HepG2 (cell line): ENCODE measurements around the gene HYAL1. TPM values are rescaled to one million over a fixed set of nuclear protein-coding genes. Genes with fewer than 3 reads are reported as not detected.

ENCODE experiments used
- ARNT ChIP-seq: fragments of 450-650 bp; IDR thresholded peaks from 2 replicates; pipeline ENCODE4 v1.6.1; 2017
- CCAR2 ChIP-seq: fragments of 200-400 bp; formaldehyde crosslinking; optimal IDR thresholded peaks from 2 replicates; pipeline ENCODE3; 2018; ENCODE audit warnings: low read depth, mild to moderate bottlenecking, low read length, moderate library complexity
- NFIB ChIP-seq: sonication (generic); formaldehyde crosslinking; IDR thresholded peaks from 2 replicates; pipeline ENCODE4 v1.9.0; 2021; ENCODE audit warnings: missing genetic modification reagents, mild to moderate bottlenecking, borderline replicate concordance
- NONO ChIP-seq, 2 experiments: fragments of 450-650 bp in 1 of 2; sonication (generic) in 1 of 2; formaldehyde crosslinking in 1 of 2; IDR thresholded peaks in 1 of 2; conservative IDR thresholded peaks in 1 of 2; 2 replicates each; pipeline versions ENCODE4 v1.6.1 to v1.8.0; 2017 to 2022; ENCODE audit warnings: mild to moderate bottlenecking in 1 of 2, missing genetic modification reagents in 1 of 2, moderate library complexity in 1 of 2
- TAF15 ChIP-seq: fragments of 200-400 bp; formaldehyde crosslinking; IDR thresholded peaks from one replicate; pipeline ENCODE4 v1.6.1; 2018; ENCODE audit warnings: mild to moderate bottlenecking, low read depth, low read length; ENCODE audit not compliant: poor library complexity, severe bottlenecking
- ZHX1 ChIP-seq: sonication (generic); formaldehyde crosslinking; IDR thresholded peaks from 2 replicates; pipeline ENCODE4 v1.8.1; 2022; ENCODE audit warnings: low read depth, mild to moderate bottlenecking, missing genetic modification reagents
- ZNF558 ChIP-seq: sonication (generic); formaldehyde crosslinking; IDR thresholded peaks from 2 replicates; pipeline ENCODE4 v1.9.0; 2022; ENCODE audit warnings: mild to moderate bottlenecking, missing genetic modification reagents, borderline replicate concordance
- ZNF609 ChIP-seq: sonication (generic); formaldehyde crosslinking; IDR thresholded peaks from 2 replicates; pipeline ENCODE4 v1.4.0; 2020; ENCODE audit warnings: mild to moderate bottlenecking, missing genetic modification reagents, borderline replicate concordance
- polyA plus RNA-seq, 8 experiments: library from polyadenylated mRNA; depleted of rRNA in 3 of 8; stranded (reverse) in 7 of 8; unstranded in 1 of 8; fragments of >200 nt; fragmentation: Illumina TruSeq in 4 of 8; extraction: Trizol in 4 of 8; gene quantifications; 2 replicates each; pipeline versions ENCODE4 v1.2.1 to v1.2.3, GENCODE V29; 2011 to 2016; ENCODE audit warnings: low read depth in 4 of 8, missing spikeins in 1 of 8, mixed read lengths in 1 of 8; ENCODE audit not compliant: insufficient read depth in 1 of 8
- total RNA-seq, 5 experiments: library from RNA; depleted of rRNA; stranded (reverse); fragments of >200 nt; fragmentation: Illumina TruSeq; extraction: Trizol; gene quantifications; 2 replicates each; pipeline ENCODE4 v1.2.3, GENCODE V29; 2016; ENCODE audit warnings: low read depth in 1 of 5
- TF ChIP-seq, protein P1 (sequence below): IDR thresholded peaks from 2 replicates; pipeline ENCODE4 v1.6.1; 2016; ENCODE audit warnings: missing compliant biosample characterization, missing genetic modification reagents, borderline replicate concordance
- TF ChIP-seq, protein P2 (sequence below), 2 experiments: sonication (generic) in 1 of 2; formaldehyde crosslinking in 1 of 2; IDR thresholded peaks; 2 replicates each; pipeline versions ENCODE4 v1.6.1 to v1.9.0; 2014 to 2022; ENCODE audit warnings: antibody characterized with exemption in 1 of 2, borderline replicate concordance in 1 of 2, inconsistent platforms in 1 of 2, low read depth in 1 of 2, missing genetic modification reagents in 1 of 2
- TF ChIP-seq, protein P3 (sequence below): sonication (generic); formaldehyde crosslinking; IDR thresholded peaks from 2 replicates; pipeline ENCODE4 v1.8.1; 2023; ENCODE audit warnings: mild to moderate bottlenecking, inconsistent platforms, moderate library complexity, missing genetic modification reagents, borderline replicate concordance

Gene HYAL1
- total and polyA plus RNA-seq, 2 of the 13 experiments (the other 11 are each of a cell fraction or from before 2014, with no cell fraction given): 76.5 to 193 TPM

DNA sequence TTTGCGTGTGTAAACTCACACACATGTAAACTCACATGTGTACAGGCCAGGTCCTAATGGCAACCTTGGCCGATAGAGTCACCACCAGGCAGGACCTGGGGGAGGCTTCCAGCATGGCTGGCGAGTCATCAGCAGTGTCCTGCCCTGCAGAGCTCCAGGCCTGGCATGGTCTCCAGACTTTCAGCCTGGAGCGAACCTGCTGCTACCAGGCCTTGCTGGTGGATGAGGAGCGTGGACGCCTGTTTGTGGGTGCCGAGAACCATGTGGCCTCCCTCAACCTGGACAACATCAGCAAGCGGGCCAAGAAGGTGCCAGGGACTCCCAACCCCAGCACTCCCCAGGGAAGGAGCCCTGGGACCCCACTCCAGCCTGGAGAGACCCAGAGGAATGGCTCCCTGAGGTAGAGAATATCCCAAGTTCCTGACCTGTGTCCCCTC, 33.4 kb downstream of the HYAL1 start (continued):
- TF ChIP-seq, protein P1, sequence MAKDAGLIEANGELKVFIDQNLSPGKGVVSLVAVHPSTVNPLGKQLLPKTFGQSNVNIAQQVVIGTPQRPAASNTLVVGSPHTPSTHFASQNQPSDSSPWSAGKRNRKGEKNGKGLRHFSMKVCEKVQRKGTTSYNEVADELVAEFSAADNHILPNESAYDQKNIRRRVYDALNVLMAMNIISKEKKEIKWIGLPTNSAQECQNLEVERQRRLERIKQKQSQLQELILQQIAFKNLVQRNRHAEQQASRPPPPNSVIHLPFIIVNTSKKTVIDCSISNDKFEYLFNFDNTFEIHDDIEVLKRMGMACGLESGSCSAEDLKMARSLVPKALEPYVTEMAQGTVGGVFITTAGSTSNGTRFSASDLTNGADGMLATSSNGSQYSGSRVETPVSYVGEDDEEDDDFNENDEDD: 0 out of 2 replicates have a peak, but pooled peaks have one; percentile 4
- no peak for TF ChIP-seq ZNF609 (CRISPR knock-in tag)
- TF ChIP-seq ZNF558: peak; percentile 61; the same call in 1 of the 2 replicates
- TF ChIP-seq, protein P2, sequence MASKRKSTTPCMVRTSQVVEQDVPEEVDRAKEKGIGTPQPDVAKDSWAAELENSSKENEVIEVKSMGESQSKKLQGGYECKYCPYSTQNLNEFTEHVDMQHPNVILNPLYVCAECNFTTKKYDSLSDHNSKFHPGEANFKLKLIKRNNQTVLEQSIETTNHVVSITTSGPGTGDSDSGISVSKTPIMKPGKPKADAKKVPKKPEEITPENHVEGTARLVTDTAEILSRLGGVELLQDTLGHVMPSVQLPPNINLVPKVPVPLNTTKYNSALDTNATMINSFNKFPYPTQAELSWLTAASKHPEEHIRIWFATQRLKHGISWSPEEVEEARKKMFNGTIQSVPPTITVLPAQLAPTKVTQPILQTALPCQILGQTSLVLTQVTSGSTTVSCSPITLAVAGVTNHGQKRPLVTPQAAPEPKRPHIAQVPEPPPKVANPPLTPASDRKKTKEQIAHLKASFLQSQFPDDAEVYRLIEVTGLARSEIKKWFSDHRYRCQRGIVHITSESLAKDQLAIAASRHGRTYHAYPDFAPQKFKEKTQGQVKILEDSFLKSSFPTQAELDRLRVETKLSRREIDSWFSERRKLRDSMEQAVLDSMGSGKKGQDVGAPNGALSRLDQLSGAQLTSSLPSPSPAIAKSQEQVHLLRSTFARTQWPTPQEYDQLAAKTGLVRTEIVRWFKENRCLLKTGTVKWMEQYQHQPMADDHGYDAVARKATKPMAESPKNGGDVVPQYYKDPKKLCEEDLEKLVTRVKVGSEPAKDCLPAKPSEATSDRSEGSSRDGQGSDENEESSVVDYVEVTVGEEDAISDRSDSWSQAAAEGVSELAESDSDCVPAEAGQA (IDR thresholded peaks at IDR 0.05; ENCODE audit: low read depth): no peak
- TF ChIP-seq, protein P2 (CRISPR knock-in tag; IDR thresholded peaks at IDR 0.05; ENCODE audit: borderline replicate concordance): no peak
- TF ChIP-seq NONO (IDR thresholded peaks at IDR 0.05): no peak
- TF ChIP-seq NONO (CRISPR knock-in tag; conservative IDR thresholded peaks at IDR 0.05): no peak
- TF ChIP-seq TAF15: no peak
- TF ChIP-seq NFIB: no peak
- no peak for TF ChIP-seq CCAR2
- TF ChIP-seq ZHX1 (CRISPR knock-in tag): no peak
- TF ChIP-seq, protein P3, sequence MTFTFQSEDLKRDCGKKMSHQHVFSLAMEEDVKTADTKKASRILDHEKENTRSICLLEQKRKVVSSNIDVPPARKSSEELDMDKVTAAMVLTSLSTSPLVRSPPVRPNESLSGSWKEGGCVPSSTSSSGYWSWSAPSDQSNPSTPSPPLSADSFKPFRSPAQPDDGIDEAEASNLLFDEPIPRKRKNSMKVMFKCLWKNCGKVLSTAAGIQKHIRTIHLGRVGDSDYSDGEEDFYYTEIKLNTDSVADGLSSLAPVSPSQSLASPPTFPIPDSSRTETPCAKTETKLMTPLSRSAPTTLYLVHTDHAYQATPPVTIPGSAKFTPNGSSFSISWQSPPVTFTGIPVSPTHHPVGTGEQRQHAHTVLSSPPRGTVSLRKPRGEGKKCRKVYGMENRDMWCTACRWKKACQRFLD (CRISPR knock-in tag): peak; percentile 44; the same call in 1 of the 2 replicates
- TF ChIP-seq ARNT: no peak
